Heart left ventricle (tissue), 13 donors: ENCODE data around the gene B3GALT2.

Experiments
- POLR2A ChIP-seq, 2 donors: fragments of 450-650 bp; IDR thresholded peaks; one replicate each; pipeline ENCODE4 v1.6.1; 2017; ENCODE audit warnings: antibody characterized with exemption in 2 of 2, mild to moderate bottlenecking in 2 of 2, moderate library complexity in 2 of 2
- TF ChIP-seq, protein P1 (sequence below), 12 donors: fragments of 200-600 bp; sonication (generic) in 4 of 12; IDR thresholded peaks; one replicate each; pipeline versions ENCODE4 v1.5.0 to v1.8.0; 2018 to 2022; ENCODE audit warnings: antibody characterized with exemption in 12 of 12, mild to moderate bottlenecking in 5 of 12
- donor health status: ischemic (EF 13 %, LVEDD 7.1; RV severe dilation, severe dysfunction).
- donor health status: DM: no; HTN: yes; CAD: no.
- donor health status: DM: no; HTN: no; CAD: no.
- donor health status: ischemic (EF 25% LVEDD 6.9; RV normal size, moderate dysfunction).
- donor health status: ischemic (EF 25% LVEDD 5.7; RV mildly dilated, moderate dysfunction).
- donor health status: ischemic (EF 35%, LVEDD 5.7; RV mildly dilated, moderate dysfunction).
- donor health status: nonischemic (EF 11% LVEDD 7.7; RV severe dilation, severe dysfunction).
- donor health status: DM: yes; HTN: yes; CAD: no.
- donor health status: PGD.
- donor health status: ischemic (EF 29% LVEDD 5.4; RV normal size, mild dysfunction).
- donor health status: nonischemic (EF 23%, LVEDD 6.1; RV moderate dilation, normal function).

DNA sequence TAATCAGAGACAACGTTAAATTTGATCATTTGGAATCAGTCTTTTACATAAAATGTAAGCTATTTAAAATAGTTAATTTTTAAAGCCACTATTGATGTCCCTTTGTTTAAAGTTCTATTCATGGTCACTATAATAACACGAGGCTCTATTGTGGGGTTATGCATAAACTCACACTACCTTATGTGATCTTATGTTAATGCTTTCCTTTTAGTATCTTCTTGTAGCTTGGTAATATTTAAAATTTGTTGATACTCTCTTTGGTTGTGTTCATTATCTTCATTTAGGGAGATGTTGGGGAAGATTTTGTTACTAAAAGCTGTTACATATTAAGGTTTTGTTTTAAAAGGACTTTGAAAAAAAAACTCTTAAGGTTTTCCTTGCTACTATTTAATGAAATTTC lies 1.2 kb downstream of the B3GALT2 start:
- TF ChIP-seq, protein P1, sequence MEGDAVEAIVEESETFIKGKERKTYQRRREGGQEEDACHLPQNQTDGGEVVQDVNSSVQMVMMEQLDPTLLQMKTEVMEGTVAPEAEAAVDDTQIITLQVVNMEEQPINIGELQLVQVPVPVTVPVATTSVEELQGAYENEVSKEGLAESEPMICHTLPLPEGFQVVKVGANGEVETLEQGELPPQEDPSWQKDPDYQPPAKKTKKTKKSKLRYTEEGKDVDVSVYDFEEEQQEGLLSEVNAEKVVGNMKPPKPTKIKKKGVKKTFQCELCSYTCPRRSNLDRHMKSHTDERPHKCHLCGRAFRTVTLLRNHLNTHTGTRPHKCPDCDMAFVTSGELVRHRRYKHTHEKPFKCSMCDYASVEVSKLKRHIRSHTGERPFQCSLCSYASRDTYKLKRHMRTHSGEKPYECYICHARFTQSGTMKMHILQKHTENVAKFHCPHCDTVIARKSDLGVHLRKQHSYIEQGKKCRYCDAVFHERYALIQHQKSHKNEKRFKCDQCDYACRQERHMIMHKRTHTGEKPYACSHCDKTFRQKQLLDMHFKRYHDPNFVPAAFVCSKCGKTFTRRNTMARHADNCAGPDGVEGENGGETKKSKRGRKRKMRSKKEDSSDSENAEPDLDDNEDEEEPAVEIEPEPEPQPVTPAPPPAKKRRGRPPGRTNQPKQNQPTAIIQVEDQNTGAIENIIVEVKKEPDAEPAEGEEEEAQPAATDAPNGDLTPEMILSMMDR (IDR thresholded peaks at IDR 0.05) = no peak
- TF ChIP-seq POLR2A (IDR thresholded peaks at IDR 0.05) = no peak
